H1 (cell line): ENCODE results near the gene CD81.

Source experiments
- ATF2 ChIP-seq: IDR thresholded peaks from 2 replicates; pipeline ENCODE4 v1.6.1; 2012; ENCODE audit warnings: low read length, inconsistent platforms
- CEBPB ChIP-seq: IDR thresholded peaks from 2 replicates; pipeline ENCODE4 v1.6.1; 2012; ENCODE audit warnings: low read depth, low read length
- CTCF ChIP-seq, 3 experiments: IDR thresholded peaks; 1 replicate in 2 of 3; 2 replicates in 1 of 3; pipeline versions ENCODE4 v1.5.1 to v1.6.1; 2011; ENCODE audit warnings: low read length in 3 of 3, mild to moderate bottlenecking in 3 of 3, inconsistent platforms in 2 of 3, low read depth in 1 of 3, moderate library complexity in 1 of 3; ENCODE audit not compliant: insufficient read depth in 1 of 3; ENCODE audit errors: control extremely low read depth in 1 of 3
- JUND ChIP-seq: IDR thresholded peaks from 2 replicates; pipeline ENCODE4 v1.6.1; 2011; ENCODE audit warnings: mild to moderate bottlenecking, improper control_type of control experiment, low read length
- POU5F1 ChIP-seq: IDR thresholded peaks from 2 replicates; pipeline ENCODE4 v1.6.1; 2011; ENCODE audit warnings: low read depth, mild to moderate bottlenecking, low read length, moderate library complexity
- SIN3A ChIP-seq, 2 experiments: IDR thresholded peaks in 1 of 2; conservative IDR thresholded peaks in 1 of 2; 2 replicates each; pipeline ENCODE4 v1.6.1; 2011 to 2012; ENCODE audit warnings: low read length in 2 of 2, improper control_type of control experiment in 1 of 2, low read depth in 1 of 2, mild to moderate bottlenecking in 1 of 2

- no peak for TF ChIP-seq CEBPB
- no peak for TF ChIP-seq SIN3A (conservative IDR thresholded peaks at IDR 0.05 in 1 of 2, IDR thresholded peaks at IDR 0.05 in 1 of 2; ENCODE audit: low read depth in 1 of 2, low read length in 2 of 2)
- no peak for TF ChIP-seq ATF2
- no peak for TF ChIP-seq POU5F1
- no peak for TF ChIP-seq CTCF (IDR thresholded peaks at IDR 0.05; ENCODE audit: control extremely low read depth in 1 of 3, insufficient read depth in 1 of 3, low read depth in 1 of 3, low read length in 3 of 3)
- TF ChIP-seq JUND = no peak
Measured at GRCh38 chr11:2426221-2426620, 49.1 kb downstream of the CD81 start.
